K562 (cell line): Measurements from ENCODE around the gene LRP3. TPM values are rescaled to one million over a fixed set of nuclear protein-coding genes. Genes with fewer than 3 reads are reported as not detected.

ENCODE experiments used
- KLF16 ChIP-seq: IDR thresholded peaks from 2 replicates; pipeline ENCODE4 v1.6.1; 2016; ENCODE audit warnings: antibody characterized with exemption
- MTF1 ChIP-seq: fragments of 250-450 bp; sonication (Bioruptor Pico); IDR thresholded peaks from 2 replicates; pipeline ENCODE4 v1.9.0; 2021; ENCODE audit warnings: moderate library complexity, mild to moderate bottlenecking, inconsistent platforms, borderline replicate concordance
- polyA plus RNA-seq, 8 experiments: library from polyadenylated mRNA; depleted of rRNA in 4 of 8; stranded (reverse) in 5 of 8; unstranded in 3 of 8; fragments of >200 nt; fragmentation: Nextera tagmentation in 2 of 8; fragmentation: Illumina TruSeq in 1 of 8; extraction: Ambion mirVana in 2 of 8; extraction: Trizol in 1 of 8; gene quantifications; 2 replicates each; pipeline versions ENCODE4 v1.2.1 to v1.2.3, GENCODE V29; 2011 to 2014; ENCODE audit warnings: inconsistent platforms in 1 of 8, missing spikeins in 1 of 8
- total RNA-seq, 7 experiments: library from RNA; depleted of rRNA in 6 of 7; stranded (reverse); fragments of >200 nt in 6 of 7; fragmentation: Illumina TruSeq in 2 of 7; extraction: Trizol in 2 of 7; gene quantifications; 2 replicates each; pipeline versions ENCODE4 v1.2.1 to v1.2.3, GENCODE V29; 2011 to 2021; ENCODE audit warnings: low replicate concordance in 1 of 7
- TF ChIP-seq, protein P1 (sequence below), 2 experiments: fragments of 450-650 bp; IDR thresholded peaks; 2 replicates each; pipeline ENCODE4 v1.6.1; 2016; ENCODE audit warnings: mild to moderate bottlenecking in 2 of 2, borderline replicate concordance in 1 of 2, low read depth in 1 of 2, moderate library complexity in 1 of 2
- TF ChIP-seq, protein P2 (sequence below): fragments of 450-650 bp; formaldehyde crosslinking; IDR thresholded peaks from 2 replicates; pipeline ENCODE4 v1.4.0; 2020; ENCODE audit warnings: mild to moderate bottlenecking

Gene LRP3
- total and polyA plus RNA-seq, 9 of the 15 experiments (the other 6 are each of a cell fraction or from before 2014, with no cell fraction given): 0.29 TPM; not detected in 8

DNA sequence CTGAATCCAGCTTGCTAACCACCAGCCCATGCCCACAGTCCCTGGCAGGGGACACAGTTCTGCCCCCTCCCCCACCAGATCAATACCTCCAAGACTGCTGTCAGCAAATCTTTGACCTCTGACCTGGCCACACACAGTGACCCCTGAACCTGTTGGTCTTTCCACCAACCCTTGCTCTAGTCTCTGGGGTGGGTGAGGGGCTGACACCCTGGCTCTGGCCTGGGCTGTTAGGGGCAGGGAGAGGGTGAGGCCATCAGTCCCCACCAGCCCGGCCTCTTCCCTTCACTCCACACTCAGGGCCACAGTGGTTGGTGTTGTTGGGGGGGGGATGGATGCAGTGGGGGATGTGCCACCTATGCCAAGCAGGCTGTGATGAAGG is 53.3 kb downstream of the LRP3 start (continued):
- TF ChIP-seq, protein P1, sequence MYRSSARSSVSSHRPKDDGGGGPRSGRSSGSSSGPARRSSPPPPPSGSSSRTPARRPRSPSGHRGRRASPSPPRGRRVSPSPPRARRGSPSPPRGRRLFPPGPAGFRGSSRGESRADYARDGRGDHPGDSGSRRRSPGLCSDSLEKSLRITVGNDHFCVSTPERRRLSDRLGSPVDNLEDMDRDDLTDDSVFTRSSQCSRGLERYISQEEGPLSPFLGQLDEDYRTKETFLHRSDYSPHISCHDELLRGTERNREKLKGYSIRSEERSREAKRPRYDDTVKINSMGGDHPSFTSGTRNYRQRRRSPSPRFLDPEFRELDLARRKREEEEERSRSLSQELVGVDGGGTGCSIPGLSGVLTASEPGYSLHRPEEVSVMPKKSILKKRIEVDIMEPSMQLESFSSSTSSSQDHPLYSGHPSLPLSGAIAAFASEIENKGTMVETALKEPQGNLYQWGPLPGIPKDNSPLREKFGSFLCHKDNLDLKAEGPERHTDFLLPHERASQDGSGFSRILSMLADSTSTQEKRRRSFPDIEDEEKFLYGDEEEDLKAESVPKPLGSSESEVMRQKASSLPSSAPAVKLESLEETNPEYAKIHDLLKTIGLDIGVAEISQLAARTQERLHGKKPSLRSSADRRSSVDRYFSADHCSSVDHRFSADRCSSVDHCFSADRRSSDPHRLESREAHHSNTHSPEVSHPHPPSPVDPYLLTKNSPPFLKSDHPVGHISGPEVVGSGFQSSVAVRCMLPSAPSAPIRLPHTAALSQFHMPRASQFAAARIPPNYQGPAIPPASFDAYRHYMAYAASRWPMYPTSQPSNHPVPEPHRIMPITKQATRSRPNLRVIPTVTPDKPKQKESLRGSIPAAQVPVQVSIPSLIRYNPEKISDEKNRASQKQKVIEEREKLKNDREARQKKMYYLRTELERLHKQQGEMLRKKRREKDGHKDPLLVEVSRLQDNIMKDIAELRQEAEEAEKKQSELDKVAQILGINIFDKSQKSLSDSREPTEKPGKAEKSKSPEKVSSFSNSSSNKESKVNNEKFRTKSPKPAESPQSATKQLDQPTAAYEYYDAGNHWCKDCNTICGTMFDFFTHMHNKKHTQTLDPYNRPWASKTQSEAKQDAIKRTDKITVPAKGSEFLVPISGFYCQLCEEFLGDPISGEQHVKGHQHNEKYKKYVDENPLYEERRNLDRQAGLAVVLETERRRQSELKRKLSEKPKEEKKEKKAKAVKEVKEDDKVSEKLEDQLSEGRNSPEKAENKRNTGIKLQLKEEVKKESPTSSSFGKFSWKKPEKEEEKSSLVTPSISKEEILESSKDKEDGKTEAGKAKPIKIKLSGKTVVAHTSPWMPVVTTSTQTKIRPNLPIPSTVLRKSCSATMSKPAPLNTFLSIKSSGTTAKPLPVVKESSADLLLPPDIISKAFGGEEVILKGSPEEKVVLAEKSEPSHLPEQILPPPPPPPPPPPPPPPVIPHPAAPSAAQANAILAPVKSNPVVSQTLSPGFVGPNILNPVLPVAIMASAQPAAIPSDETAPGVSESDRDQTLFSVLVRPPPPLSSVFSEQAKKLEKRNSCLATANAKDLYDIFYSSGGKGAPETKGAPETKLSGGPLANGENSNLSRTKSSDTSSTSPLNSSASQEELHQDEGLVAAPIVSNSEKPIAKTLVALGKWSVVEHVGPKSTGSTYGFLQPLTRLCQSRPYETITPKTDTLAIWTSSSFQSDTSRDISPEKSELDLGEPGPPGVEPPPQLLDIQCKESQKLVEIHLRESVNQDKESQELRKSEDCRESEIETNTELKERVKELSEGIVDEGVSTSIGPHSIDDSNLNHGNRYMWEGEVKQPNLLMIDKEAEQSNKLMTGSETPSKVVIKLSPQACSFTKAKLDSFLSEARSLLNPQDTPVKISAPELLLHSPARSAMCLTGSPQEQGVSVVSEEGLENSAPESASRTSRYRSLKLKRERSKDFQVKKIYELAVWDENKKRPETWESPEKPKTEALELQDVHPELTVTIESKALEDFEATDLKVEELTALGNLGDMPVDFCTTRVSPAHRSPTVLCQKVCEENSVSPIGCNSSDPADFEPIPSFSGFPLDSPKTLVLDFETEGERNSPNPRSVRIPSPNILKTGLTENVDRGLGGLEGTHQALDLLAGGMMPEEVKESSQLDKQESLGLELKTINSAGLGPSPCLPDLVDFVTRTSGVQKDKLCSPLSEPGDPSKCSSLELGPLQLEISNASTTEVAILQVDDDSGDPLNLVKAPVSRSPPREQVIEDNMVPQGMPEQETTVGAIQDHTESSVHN (IDR thresholded peaks at IDR 0.05; ENCODE audit: borderline replicate concordance in 1 of 2, low read depth in 1 of 2): no peak
- TF ChIP-seq, protein P2, sequence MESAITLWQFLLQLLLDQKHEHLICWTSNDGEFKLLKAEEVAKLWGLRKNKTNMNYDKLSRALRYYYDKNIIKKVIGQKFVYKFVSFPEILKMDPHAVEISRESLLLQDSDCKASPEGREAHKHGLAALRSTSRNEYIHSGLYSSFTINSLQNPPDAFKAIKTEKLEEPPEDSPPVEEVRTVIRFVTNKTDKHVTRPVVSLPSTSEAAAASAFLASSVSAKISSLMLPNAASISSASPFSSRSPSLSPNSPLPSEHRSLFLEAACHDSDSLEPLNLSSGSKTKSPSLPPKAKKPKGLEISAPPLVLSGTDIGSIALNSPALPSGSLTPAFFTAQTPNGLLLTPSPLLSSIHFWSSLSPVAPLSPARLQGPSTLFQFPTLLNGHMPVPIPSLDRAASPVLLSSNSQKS: no peak
- TF ChIP-seq KLF16 (no peak), MTF1 (CRISPR knock-in tag) (no peak)
